Fibroblast of lung (primary cell): ENCODE measurements around the gene FCER1G.

ENCODE experiments used
- CTCF ChIP-seq, 2 donors: IDR thresholded peaks in 1 of 2; conservative IDR thresholded peaks in 1 of 2; 1 replicate in 1 of 2; 2 replicates in 1 of 2; pipeline ENCODE4 v1.5.1; 2011 to 2012; ENCODE audit warnings: low read length in 2 of 2, control low read depth in 1 of 2, inconsistent platforms in 1 of 2, low read depth in 1 of 2, mild to moderate bottlenecking in 1 of 2
- EZH2 ChIP-seq: IDR thresholded peaks from 2 replicates; pipeline ENCODE4 v1.5.1; 2012; ENCODE audit warnings: low read length, control low read depth, mild to moderate bottlenecking; ENCODE audit errors: missing control alignments

DNA sequence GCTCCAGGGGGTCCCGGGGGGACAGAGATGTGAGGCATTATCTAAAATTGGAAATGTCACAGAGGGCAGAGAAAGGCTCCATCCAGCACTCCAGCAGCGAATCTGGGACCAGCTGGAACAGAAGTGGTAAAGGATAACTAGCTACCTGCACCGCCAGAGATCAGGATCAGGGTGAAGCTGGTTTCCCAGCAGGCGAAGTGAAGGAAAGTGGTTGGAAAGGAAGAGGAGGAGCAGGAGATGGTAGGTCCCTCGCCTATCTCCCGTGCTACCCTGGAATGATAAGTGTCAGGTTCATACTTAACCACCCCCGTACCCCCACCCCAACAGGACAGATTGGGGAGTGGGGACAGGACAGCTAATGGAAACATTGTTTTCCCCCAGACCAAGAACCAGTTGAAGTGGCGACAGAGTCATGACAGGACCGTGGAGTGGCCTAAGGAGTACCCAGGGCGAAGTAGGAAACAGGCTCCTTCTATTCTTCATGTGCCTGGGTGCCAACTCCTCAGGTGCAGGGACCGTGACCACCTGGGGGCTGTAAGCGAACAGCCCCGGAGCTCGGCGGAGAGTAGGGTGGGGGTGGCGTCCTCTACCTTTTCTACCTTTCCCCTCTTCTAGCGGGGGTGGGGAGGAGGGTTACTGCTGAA lies 38.5 kb upstream of the FCER1G start:
- TF ChIP-seq CTCF (conservative IDR thresholded peaks at IDR 0.05 in 1 of 2, IDR thresholded peaks at IDR 0.05 in 1 of 2; ENCODE audit: low read depth in 1 of 2, low read length in 2 of 2): no peak
- no peak for TF ChIP-seq EZH2
